CD1c-positive myeloid dendritic cell (primary cell): ENCODE results near the gene RGS7BP.

Source experiments
- DNase-seq: peaks from one replicate; pipeline ENCODE4 v3.0.0-alpha.2; 2016; ENCODE audit errors: extremely low spot score

Gene RGS7BP

DNA sequence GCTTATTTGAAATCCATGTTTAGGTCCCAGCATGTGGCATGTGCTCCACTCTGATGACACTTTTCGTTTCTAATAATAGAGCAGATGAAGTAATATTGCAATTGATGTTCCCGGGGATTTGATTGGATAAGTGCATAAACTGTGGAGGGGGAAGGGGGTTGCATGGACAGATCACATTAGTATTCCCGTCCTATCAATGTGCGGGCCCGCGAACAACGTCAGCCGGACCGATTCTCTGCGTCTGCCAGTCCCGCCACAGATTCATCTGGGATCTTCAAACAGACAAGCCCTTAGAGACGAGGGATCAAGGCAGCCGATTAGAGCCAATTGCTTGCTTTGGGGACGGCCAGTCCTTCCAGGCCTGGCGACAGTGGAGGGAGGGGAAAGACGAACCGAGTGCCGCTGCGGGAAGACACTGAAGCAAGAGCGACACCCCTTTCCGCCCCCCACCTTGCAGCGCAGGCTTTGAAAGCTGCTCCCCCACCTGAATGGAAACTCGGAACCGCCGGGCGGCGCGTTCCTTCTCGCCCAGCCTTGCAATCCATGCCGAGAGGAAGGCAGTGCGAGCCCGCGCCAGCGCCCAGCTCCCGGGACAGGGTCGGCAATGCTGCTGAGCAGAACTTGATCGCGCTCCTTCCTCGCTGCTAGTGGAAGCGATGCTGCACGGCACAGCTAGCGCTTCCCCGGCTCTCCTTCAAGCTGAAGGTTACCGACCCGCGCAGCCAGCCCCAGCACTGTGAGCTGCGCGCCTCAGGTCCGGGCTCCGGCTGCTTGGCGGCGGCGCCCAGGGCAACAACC is at the start of gene RGS7BP:
TSS of gene RGS7BP (plus strand) at position 247 of the 798 bp plus-strand sequence. CDS start 610 bp downstream, outside the sequence.
- no peak for DNase-seq

DNA sequence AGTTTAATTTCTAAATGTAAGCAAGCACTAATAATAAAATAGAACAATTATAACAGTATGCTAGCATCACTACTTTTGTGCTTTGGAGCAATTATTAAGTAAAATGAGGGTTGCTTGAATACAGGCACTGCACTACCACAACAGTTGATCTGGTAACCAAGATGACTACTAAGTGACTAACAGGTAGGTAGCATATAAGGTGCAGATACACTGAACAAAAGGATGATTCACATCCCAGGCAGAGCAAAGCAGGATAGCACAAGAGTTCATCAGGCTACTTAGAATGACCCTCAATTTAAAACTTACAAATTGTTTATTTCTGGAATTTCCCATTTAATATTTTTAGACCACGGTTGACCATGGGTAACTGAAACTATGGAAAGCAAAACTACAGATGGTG is 48.0 kb upstream of the RGS7BP start:
- no peak for DNase-seq

DNA sequence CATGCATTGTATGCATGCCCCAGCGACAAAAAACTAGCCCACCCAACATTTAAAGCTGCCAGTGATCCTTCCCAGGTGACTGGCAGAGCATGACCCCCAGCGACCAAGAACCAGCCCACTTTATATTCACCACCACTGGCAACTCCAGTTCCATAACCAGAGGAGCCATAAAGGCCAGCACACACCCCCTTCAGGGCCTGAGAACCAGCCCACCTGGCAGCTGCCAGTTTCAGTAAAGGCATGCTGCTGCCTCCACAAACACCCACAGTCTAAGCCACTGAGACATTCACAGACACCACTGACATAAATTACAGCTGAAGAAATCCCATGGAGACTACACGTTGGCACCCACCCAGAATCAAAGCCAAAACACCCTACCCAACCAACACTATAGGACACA is 46.9 kb upstream of the RGS7BP start:
- DNase-seq = no peak

DNA sequence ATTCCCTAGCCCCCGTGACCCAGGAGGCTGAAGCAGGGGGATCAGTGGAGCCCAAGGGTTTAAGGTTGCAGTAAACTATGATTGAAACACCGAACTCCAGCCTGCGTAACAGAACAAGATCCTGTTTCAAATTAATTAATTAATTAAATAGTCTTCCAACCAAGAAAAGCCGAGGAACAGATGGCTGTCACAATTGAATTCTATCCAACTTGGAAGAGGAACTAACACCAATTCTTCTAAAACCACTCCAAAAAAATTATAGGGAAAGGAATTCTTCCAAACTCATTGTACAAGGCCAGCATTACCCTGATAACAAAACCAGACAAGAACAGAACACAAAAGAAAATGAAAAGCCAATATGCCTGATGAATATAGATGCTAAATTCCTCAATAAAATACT is 43.4 kb upstream of the RGS7BP start:
- no peak for DNase-seq

DNA sequence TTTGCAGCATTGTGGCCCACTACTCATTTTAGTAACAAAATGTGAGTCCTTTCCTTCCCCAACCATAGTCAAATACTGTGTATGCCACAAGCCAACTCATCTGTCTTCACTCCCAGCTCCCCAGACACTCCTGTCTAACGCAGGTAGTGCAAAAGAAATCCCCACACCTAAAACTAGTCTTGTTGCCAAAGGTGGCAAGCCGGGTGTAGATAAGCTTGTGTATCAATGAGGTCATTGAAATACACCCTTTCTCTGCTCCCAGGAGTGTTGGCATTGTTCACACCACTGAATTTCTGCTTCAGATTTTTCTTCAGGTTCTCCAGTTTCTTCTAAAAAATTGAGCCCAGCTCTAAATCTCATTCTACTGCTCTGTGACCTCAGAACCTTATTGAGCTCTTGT is 19.7 kb upstream of the RGS7BP start:
- DNase-seq = no peak

DNA sequence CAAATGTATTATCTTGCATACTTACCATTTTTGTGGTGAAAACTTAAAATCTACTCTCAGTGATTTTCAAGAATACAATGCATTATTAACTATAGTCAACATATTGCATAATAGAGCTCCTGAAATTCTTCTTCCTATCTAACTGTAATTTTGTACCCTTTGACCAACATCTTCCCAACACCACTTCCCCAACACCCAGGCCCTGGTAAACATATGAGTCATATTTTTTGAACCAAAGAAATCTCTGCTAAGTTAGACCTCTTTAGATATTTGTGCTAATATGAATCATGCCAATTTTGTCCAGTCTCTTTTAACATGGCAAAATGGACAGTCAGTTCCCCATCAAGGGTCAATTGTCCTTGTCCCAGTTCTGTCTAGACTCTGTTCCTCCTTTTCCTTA is 18.5 kb upstream of the RGS7BP start:
- DNase-seq = no peak

DNA sequence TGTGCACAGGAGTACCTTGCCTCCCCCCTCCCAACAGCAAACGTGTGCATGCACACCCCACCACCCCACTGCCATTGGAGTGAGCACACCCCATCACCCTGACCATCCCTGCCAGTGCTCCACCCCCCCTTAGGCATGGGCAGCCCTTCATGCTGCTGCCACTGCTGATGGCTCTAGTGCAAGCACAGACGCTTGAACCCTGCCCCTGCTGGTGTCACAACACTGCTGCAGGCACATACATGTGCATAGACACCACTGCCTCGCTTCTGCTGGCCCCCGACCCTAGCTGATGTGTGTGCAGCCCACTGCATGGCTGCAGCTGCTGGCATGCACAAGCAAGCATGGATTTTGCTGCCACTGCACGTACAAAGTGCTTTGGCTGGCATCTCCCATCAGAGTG is 16.0 kb upstream of the RGS7BP start:
- no peak for DNase-seq

DNA sequence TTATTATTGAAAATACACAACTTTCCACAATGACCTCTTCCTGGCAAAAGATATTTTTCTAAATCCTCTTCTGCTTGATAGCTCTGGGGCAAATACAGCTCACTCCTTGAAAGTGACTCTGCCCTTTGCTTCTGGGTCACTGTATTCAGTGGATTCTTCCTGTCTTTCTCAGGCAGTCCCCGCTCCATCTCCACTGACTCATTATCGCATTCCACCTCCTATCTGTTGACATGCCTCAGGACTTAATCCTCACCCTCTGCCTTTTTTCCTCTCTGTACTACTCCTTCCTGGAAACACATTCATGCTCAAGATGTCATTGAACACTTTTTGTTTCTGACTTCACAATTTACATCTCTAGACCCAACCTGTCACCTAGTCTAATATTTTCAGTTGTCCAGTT is 8.4 kb upstream of the RGS7BP start:
- no peak for DNase-seq

DNA sequence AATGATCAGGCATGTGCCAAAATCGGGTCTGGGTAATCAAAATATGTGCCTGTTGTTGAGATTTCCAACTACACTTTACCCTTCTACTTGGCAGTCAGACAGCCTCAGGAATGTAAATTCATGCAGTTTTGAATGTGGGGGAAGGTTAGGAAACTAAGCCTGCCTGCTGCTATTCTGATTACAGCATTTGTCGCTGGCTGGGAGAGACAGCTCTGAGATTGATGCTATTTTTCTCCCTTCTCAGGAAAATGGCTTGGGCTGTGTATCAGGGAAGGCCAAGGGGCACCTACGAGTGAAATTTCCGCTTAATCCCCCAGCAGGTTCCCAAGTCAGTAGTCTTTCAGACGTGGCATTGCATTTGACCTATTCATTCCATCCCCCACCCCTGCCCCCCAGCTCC is 3.6 kb upstream of the RGS7BP start:
- no peak for DNase-seq

DNA sequence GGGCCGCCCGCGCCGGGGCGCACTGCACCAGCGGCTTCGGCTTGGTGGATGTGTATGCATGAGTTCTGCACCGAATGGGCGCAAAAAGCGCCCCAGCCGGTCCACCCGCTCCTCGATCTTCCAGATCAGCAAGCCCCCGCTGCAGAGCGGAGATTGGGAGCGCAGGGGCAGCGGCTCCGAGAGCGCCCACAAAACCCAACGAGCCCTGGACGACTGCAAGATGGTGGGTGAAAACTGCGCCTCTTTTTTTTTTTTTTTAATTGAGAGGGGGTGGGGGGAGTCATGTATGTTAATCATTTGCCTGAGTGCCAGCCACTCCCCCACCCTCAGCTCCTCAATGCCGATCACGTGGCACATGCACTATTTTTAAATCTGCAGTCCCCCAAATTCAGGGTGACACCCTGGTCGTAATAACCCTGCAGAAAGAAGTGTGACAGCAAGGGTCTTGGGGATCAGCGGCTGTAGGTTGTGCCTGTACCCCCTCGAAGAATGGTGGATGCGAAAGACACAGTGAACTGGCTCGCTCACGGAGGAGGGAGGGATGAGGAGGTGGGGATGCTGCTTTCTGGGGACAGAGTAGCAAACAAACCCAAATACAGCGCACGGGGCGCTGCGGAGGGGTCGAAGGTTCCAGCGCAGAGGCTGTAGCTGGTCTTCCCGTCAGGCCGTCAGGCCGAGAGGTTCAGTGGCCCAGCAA is 900 bp downstream of the RGS7BP start:
- no peak for DNase-seq

DNA sequence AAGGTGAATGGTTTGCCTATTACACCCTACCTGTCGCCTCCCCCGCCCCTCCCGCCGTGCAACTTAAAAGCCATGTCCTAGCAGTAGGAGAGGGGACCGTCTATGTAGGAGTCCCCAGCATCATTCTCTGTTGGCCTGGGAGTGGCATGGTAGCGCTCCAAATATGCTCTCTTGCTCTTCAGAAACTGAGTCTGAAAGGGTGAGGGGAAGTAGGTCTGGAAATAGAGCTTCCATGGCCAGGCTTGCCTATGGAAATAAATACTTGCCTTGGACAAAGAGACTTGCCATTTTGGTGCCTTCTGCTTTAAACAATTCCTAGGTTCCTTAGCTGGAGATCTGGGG is 1.4 kb downstream of the RGS7BP start:
- no peak for DNase-seq

DNA sequence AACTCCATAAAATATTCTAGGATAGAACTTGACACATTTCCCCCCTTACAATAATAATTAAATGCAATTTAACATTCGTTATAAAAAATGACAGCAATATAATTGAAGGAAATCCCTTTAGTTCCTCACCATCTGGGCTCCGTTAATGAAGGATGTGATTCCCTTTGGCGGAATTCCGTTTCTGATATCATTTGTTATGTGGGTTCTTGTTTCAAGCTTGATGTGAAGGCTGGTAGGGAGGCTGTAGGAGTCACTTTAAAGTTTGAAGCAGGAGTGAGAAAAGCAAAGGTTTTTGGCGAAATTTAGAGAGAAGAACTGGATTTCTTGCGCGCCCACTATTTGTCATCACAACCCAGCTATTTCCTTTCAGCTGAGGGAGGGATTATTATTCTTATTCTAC is 4.0 kb downstream of the RGS7BP start:
- DNase-seq = no peak

DNA sequence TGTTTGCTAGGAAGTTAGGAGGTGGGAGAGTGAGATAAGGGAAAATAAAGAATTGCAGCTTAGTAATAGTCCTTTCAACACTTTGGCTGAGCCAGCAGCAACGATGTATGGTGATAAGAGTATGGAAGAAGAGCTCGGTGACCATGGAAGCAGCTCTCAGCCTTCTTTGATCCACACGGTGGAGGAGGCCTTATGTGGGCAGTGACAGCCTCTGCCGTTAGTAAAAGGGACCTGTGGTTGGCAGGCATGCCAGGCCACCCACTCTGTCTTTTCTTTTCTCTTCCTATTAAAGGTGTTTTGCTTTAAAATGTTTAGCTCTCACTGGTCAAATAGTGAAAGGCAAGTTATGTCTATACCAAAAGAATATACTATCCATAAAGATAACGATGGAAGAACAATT is 7.7 kb downstream of the RGS7BP start:
- no peak for DNase-seq

DNA sequence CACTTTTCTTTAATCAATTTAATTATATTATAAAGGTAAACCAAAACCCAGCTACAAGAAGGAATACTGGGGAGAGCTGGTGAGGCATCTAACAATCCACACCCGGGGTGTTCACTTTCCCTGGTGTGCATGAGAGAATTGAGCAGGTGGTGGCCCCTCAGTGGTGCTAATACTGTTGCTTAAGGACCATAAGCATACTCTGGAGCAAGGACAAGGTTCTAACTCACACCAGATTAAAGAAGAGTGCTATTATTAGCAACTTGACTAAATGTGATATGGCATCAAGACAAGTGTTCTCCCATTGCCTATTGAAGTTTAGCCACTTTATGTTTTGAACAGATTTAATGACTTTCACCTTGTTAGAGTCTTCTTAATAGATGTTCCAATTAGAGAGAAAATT is 8.8 kb downstream of the RGS7BP start:
- no peak for DNase-seq

DNA sequence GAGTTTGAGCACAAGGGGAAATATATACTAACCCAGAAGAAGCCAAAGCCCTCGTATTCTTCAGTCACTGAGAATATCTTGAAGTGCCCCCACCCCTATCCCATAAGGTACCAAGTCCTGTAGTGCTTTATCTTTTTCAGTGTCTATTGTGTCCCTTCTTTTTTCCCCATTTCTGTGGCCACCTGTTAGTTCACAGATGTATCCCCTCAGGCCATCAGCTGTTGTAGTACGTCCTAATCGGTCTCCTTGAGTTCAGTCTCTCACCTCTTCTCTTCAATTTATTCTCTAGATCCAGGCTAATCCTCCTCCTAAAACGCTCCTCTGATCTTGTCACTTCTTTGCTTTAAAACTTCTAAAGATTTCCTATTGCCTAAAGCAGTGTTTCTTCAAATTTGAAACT is 10.4 kb downstream of the RGS7BP start:
- DNase-seq = no peak

DNA sequence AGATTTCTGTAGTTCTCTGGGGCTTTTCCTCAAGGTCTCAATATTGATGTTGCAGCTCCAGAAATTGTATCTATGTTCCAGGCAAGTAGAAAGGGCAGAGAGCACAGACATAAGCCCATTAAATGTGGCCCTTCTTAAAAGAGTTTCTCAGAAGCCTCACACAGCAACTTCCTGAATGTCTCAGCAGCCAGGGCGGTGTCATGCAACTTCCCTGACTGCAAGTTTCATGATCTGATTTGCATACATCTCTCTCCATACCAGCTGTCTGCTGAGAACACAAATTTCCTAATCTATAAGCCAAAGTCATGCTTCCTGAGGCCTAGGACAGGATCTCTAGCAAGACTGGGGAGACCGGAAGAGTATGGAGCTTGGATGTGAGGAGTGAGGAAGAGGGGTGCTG is 13.0 kb downstream of the RGS7BP start:
- no peak for DNase-seq

DNA sequence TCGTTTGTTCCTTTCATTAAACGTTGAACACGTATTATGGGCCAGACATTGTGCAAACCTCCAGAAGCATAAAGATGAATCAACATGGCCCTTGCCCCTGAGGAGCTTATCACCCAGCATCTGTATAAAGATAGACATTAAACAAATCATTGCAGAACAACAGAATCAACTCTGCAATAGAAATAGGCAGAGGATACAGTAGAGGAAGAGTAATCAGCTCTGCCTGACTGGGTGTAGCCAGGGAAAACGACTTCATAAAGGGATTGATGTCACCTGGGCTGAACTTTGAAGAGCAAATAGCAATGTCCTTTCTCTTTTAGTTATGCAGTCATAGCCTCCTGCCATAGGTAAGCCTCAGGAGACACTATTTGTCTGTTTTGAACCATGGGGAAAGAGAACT is 13.4 kb downstream of the RGS7BP start:
- DNase-seq = no peak

DNA sequence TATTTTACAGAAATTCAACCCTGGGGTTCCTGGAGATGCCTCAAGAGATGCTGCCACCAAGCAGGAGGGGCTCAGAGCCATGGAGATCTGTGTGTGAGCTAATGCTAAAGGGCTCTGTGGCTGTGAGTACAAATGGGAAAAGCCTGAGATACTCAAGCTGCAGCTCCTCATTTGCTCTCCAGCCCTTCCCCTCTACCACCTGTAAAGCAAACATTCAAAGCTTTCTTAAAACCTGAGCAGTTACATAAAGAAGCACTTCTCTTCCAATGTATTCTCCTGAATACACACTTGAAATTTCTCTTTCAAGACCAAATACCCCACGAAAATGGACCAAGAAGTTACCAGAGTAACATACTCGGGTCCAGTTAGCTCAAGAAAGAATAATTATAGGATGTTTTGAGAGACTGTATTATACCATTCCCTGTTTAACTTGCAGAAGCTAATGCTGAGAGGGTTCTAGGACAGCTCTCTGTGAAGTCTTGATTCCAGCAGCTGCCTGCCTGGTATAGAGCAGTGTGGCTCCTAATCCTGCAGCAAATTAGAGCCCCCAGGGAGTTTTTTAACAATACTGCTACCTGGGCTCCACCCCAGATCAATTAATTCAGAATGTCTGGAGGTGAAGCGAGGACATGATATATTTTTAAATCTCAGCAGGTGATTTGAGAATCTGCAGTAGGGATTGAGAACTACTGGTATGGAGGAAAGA is 21.1 kb downstream of the RGS7BP start:
- DNase-seq = no peak

DNA sequence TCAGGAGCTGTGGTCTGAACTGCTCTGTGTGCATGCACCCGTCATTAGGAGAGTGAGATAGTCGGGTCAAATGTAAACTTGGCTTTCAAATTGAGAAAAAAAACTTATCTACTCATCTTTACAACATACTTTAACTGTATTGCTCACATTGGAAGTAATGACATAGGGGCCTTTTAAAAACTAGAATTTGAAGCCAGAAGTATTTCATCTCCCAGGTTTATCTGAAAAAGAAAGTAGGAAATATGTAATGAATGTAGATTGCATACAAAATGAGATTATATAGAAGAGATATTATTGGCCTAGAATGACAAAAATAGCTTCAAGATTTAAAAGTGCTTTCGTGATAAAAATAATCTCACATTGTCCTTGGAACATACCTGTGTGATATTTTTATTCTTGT is 24.3 kb downstream of the RGS7BP start:
- DNase-seq = no peak

DNA sequence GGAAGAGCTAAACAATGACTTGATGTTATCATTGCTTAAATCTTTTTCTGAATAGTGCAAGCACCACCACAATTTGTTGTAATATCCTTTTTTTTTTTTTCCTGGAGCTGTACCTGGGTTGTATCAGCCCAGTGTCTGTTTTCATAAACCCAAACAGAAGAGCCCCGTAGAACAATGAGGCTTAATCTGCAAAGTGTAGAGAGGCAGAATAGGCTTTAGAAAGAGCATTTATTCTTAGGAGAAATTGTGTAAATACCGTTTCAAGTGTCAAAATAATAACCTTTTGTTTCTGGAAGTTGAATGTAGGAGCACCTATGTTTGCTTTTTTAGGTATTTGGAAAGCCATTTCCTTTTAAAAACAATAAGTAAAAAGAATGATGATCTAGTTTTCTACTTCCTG is 26.4 kb downstream of the RGS7BP start:
- DNase-seq = no peak

DNA sequence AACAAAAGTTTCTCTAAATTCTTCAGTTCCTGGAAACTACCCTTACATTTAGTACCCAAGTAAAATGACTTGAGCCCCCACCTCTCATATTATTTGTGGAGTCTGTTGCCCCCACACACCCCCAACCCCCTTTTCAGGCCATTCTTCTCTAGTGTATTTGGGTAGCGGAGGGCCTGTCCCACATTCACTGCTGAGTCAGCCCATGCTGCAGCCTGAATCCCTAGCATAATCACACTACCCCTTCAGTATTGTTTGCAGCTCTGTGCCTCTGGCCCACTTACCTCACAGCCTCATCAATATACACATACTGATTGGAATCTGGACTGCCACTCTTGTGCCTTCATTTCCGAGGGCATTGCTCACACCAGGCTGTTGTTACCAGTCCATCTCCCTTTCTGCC is 26.8 kb downstream of the RGS7BP start:
- no peak for DNase-seq

DNA sequence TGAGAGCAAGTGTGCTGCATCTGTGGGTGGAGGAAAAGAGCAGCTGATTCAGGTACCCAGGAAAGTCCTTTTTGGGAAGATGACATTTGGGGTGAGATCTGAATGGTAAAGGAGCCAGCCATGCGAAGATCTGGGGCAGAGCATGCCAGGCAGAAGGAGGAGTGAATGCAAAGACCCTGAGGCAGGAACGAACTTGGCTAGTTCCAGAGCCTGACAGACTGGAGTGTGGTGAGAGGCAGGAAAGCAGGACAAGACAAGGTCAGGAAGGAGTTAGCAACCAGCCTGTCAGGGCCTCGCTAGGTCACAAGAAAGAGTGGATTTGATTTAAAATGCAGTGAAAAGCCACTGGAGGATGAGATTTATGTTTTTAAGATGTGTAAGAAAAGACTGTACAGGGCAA is 28.2 kb downstream of the RGS7BP start:
- DNase-seq = no peak

DNA sequence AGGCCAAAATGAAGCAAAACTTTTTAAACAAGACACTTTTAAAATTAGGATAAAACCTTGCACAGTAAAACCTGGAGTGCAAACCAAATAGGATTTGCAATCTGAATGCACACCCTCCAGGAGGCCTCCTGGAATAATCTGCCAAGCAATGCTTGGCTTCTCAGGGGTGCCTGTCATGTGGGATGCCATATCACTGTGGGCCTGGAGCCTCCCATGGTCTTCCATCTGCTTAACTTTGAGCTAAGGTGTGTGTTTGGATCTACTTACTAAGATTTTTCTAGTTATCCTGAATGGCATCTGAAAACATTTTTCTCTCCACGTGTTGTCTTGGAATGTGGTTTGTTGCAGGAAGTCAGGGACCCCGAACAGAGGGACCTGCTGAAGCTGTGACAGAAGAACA is 52.1 kb downstream of the RGS7BP start:
- no peak for DNase-seq
